ENCODE data around the gene EIF2B1.
"Not testable (repeated sequence)": the region's sequence is repeated elsewhere in the genome, so short reads cannot be mapped to it uniquely, and the experiment has no call there.

The EIF2B1 gene

DNA sequence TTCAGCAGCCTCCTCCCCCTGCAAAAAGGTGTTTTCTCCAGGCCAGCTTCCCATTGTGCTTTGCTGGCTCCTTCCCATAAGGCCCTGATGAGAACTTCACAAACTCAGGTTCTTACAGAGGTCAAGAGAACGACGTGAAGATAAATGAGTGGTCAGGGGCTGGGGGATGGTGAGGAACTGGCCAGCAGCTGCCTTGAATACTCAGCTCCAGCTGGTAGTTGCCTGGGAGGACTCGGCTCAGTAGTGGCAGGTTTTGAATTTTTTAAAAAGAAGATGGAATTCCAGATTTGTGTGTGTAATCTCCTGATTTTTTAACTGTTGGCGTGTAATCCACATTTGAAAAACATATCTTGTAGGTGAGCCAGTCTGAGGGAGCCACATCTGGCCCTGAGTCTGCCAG lies 25.7 kb downstream of the EIF2B1 start:
- Histone ChIP-seq H2AFZ (ENCODE audit: low read length) (no peak overlapping the region), H4K20me1 (ENCODE audit: insufficient read depth, low read length) (no peaks in the 10 kb centered on the region), H3K79me2 (ENCODE audit: low read length) (peaks cover 36% of the 10 kb centered on the region), H3K36me3 (replicated peaks; ENCODE audit: insufficient read depth, low read length) (0 out of 2 replicates have a peak, but pooled peaks cover 5% of the 10 kb centered on the region), H3K4me2 (ENCODE audit: low read depth, low read length) (no peak overlapping the region), H3K4me3 (ENCODE audit: low read length) (no peak overlapping the region), H3K27ac (ENCODE audit: low read length) (no peak overlapping the region), H3K4me1 (ENCODE audit: low read length) (no peaks in the 10 kb centered on the region), H3K9me3 (replicated peaks; ENCODE audit: insufficient read depth, low read length) (no peaks in the 10 kb centered on the region), H3K9me2 (replicated peaks; ENCODE audit: insufficient read depth, low read length) (no peaks in the 10 kb centered on the region), H3K27me3 (replicated peaks; ENCODE audit: insufficient read depth, low read length) (no peaks in the 10 kb centered on the region), H3K9ac (ENCODE audit: low read length) (no peak overlapping the region), H3F3A (ENCODE audit: insufficient read depth, low read length) (no peaks in the 10 kb centered on the region)
- TF ChIP-seq, protein P1, sequence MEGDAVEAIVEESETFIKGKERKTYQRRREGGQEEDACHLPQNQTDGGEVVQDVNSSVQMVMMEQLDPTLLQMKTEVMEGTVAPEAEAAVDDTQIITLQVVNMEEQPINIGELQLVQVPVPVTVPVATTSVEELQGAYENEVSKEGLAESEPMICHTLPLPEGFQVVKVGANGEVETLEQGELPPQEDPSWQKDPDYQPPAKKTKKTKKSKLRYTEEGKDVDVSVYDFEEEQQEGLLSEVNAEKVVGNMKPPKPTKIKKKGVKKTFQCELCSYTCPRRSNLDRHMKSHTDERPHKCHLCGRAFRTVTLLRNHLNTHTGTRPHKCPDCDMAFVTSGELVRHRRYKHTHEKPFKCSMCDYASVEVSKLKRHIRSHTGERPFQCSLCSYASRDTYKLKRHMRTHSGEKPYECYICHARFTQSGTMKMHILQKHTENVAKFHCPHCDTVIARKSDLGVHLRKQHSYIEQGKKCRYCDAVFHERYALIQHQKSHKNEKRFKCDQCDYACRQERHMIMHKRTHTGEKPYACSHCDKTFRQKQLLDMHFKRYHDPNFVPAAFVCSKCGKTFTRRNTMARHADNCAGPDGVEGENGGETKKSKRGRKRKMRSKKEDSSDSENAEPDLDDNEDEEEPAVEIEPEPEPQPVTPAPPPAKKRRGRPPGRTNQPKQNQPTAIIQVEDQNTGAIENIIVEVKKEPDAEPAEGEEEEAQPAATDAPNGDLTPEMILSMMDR (IDR thresholded peaks at IDR 0.05; ENCODE audit: low read length) = no peak
- TF ChIP-seq EZH2phosphoT487 (IDR thresholded peaks at IDR 0.05; ENCODE audit: low read length) = no peak
- TF ChIP-seq EZH2 (optimal IDR thresholded peaks at IDR 0.05; ENCODE audit: low read depth, low read length) = no peak
- DNase-seq = no peak

DNA sequence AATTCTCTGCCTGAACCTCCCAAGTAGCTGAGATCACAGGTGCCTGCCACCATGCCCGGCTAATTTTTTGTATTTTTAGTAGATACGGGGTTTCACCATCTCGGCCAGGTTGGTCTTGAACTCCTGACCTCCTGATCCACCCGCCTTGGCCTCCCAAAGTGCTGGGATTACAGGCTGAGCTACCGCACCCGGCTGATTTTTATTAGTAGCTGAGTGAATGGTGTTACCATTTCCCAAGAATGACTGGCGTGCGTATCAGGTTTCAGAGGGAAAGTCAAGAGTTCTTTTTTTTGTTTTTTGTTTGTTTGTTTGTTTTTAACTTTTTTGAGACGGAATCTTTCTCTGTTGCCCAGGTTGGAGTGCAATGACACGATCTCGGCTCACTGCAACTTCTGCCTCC lies 30.0 kb downstream of the EIF2B1 start:
- not testable (repeated sequence) for H2AFZ ChIP-seq (ENCODE audit: low read length); H3K36me3 ChIP-seq (replicated peaks; ENCODE audit: insufficient read depth, low read length); H3K9me3 ChIP-seq (replicated peaks; ENCODE audit: insufficient read depth, low read length); H3K4me3 ChIP-seq (ENCODE audit: low read length); H3K9me2 ChIP-seq (replicated peaks; ENCODE audit: insufficient read depth, low read length); H3K9ac ChIP-seq (ENCODE audit: low read length); DNase-seq; H3K27me3 ChIP-seq (replicated peaks; ENCODE audit: insufficient read depth, low read length); H3K27ac ChIP-seq (ENCODE audit: low read length); H3F3A ChIP-seq (ENCODE audit: insufficient read depth, low read length); H3K4me2 ChIP-seq (ENCODE audit: low read depth, low read length); H3K4me1 ChIP-seq (ENCODE audit: low read length); H4K20me1 ChIP-seq (ENCODE audit: insufficient read depth, low read length)
- H3K79me2 ChIP-seq (ENCODE audit: low read length) = peaks cover 44% of the 10 kb centered on the region

DNA sequence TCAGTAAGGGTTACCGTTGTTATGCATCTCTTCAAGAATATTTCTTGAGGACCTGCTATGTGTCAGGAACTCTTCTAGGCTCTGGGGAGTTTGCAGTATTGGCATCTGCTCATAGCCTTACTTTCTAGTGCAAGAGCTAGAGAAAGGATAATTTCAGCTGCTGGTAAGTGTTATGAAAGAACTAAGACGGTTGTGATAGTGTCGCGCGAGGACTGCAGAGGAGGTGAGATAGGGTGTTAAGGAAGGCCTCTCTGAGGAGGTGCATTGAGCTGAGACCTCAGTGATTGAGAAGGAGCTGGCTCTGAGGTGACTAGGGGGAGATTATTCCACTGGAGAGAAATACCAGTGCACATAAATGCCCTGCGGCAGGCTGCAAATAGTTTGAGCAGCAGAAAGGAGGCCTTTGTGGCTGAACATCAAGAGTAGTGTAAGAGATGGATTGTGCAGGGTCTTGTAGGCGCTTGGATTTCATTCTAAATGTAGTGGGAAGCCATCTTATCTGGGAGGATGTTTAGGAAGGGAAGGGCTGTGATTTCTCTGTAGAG lies 30.8 kb downstream of the EIF2B1 start:
- peaks cover 5% of the 10 kb centered on the region for H3K4me1 ChIP-seq (ENCODE audit: low read length)
- TF ChIP-seq, protein P1 (IDR thresholded peaks at IDR 0.05; ENCODE audit: low read length) = no peak
- TF ChIP-seq EZH2phosphoT487 (IDR thresholded peaks at IDR 0.05; ENCODE audit: low read length) (no peak), EZH2 (optimal IDR thresholded peaks at IDR 0.05; ENCODE audit: low read depth, low read length) (no peak)
- peaks cover 3% of the 10 kb centered on the region for H3F3A ChIP-seq (ENCODE audit: insufficient read depth, low read length)
- no peaks in the 10 kb centered on the region for H3K9me2 ChIP-seq (replicated peaks; ENCODE audit: insufficient read depth, low read length)
- H3K9ac ChIP-seq (ENCODE audit: low read length) = peak overlapping the region; percentile 83; the same call in 1 of the 2 replicates
- H2AFZ ChIP-seq (ENCODE audit: low read length) = peak overlapping the region; percentile 92; the same call in 1 of the 2 replicates
- H3K27ac ChIP-seq (ENCODE audit: low read length) = peak overlapping the region; percentile 73; the same call in 1 of the 2 replicates
- H3K79me2 ChIP-seq (ENCODE audit: low read length) = peaks cover 44% of the 10 kb centered on the region
- H3K4me3 ChIP-seq (ENCODE audit: low read length) = peak overlapping the region; percentile 87
- no peaks in the 10 kb centered on the region for H4K20me1 ChIP-seq (ENCODE audit: insufficient read depth, low read length)
- no peaks in the 10 kb centered on the region for H3K9me3 ChIP-seq (replicated peaks; ENCODE audit: insufficient read depth, low read length)
- peak overlapping the region; percentile 76 for H3K4me2 ChIP-seq (ENCODE audit: low read depth, low read length)
- no peaks in the 10 kb centered on the region for H3K27me3 ChIP-seq (replicated peaks; ENCODE audit: insufficient read depth, low read length)
- DNase-seq = peak; percentile 9
- H3K36me3 ChIP-seq (replicated peaks; ENCODE audit: insufficient read depth, low read length) = 0 out of 2 replicates have a peak, but pooled peaks cover 5% of the 10 kb centered on the region

Data from MM.1S (cell line).